ENCODE measurements around the gene BOLA1. TPM values are rescaled to one million over a fixed set of nuclear protein-coding genes. Genes with fewer than 3 reads are reported as not detected.

BOLA1 gene
- total and polyA plus RNA-seq, 11 donors = 12.5 to 40.7 (median 15.4) TPM

GRCh38 chr1:149927056-149927562 lies 27.7 kb downstream of the BOLA1 start:
- Histone ChIP-seq H3K4me1 (peaks cover 5 to 43% (median 29%) of the 10 kb centered on the region in 12 donors), H3K27ac (peak overlapping the region; percentile 91 to 99 (median 96)), H3K27me3 (no peaks in the 10 kb centered on the region), H3K36me3 (peaks cover 0 to 75% (median 54%) of the 10 kb centered on the region in 9 donors), H3K9me3 (no peaks in the 10 kb centered on the region), H3K4me3 (peak overlapping the region; percentile 69 to 98 (median 92))
- ATAC-seq (no peak), DNase-seq (no peak)
- WGBS, 4 donors = 2 to 4% (median 3%) methylated on average over 10 of the region's 10 CpGs
- intact Hi-C loops (cut with DNase I) = loop anchor here in 3 of 10 donors (1.0 to 2.0 kb wide), 2 partner anchors 28 to 38 kb away; partner anchors contain the start of gene BOLA1 (in 1 of the 3)
- TF ChIP-seq POLR2A (IDR thresholded peaks at IDR 0.05) = no peak
- no peak for TF ChIP-seq CTCF (IDR thresholded peaks at IDR 0.05)

GRCh38 chr1:149927563-149928400 lies 28.4 kb downstream of the BOLA1 start, which contains the start of gene SF3B4:
TSS of gene SF3B4 (minus strand) at chr1:149927803. CDS start at chr1:149927759, 44 bp downstream.
- Histone ChIP-seq H3K27ac (peak within 1 kb of the TSS; percentile 91 to 99 (median 96)), H3K36me3 (peaks cover 0 to 73% (median 47%) of the 10 kb centered on the region in 9 donors), H3K9me3 (no peaks in the 10 kb centered on the region), H3K27me3 (no peaks in the 10 kb centered on the region), H3K4me3 (peak within 1 kb of the TSS; percentile 69 to 98 (median 92)), H3K4me1 (peaks cover 5 to 43% (median 29%) of the 10 kb centered on the region in 12 donors)
- intact Hi-C loops (cut with DNase I) = loop anchor here in 5 of 10 donors (1.0 to 2.0 kb wide), 2 partner anchors 28 to 39 kb away; partner anchors contain the start of gene BOLA1 (in 1 of the 5)
- peak; percentile 96 to 98 (median 97) for DNase-seq
- TF ChIP-seq POLR2A (IDR thresholded peaks at IDR 0.05) (peak in 1 of 2 donors; percentile 96), CTCF (IDR thresholded peaks at IDR 0.05) (peak in 2 of 12 donors; percentile 9 to 11)
- ATAC-seq = peak; percentile 98 to 99 (median 98)
- 0% methylated on average over 41 to 47 of the region's 47 CpGs for WGBS, 4 donors

- peaks cover 5 to 43% (median 29%) of the 10 kb centered on the region in 12 donors for H3K4me1 ChIP-seq
- H3K36me3 ChIP-seq = peaks cover 0 to 70% (median 41%) of the 10 kb centered on the region in 9 donors
- 0 to 10% (median 5%) methylated on average over 1 of the region's 1 CpG for WGBS, 4 donors
- H3K27me3 ChIP-seq = no peaks in the 10 kb centered on the region
- peak overlapping the region; percentile 69 to 98 (median 92) for H3K4me3 ChIP-seq
- H3K9me3 ChIP-seq = no peaks in the 10 kb centered on the region
- DNase-seq = no peak
- intact Hi-C loops (cut with DNase I) = loop anchor here in 2 of 10 donors (2.0 kb wide), 1 partner anchor 40 kb away; no protein-coding TSS in a partner anchor
- TF ChIP-seq POLR2A (IDR thresholded peaks at IDR 0.05) (no peak), CTCF (IDR thresholded peaks at IDR 0.05) (no peak)
- ATAC-seq = no peak
- H3K27ac ChIP-seq = peak overlapping the region; percentile 91 to 99 (median 96)
These were observed 29.0 kb downstream of the BOLA1 start for GRCh38 chr1:149928401-149928724.

GRCh38 chr1:149929856-149930255 lies 30.5 kb downstream of the BOLA1 start:
- no peaks in the 10 kb centered on the region for H3K27me3 ChIP-seq
- H3K27ac ChIP-seq = peak overlapping the region in 2 of 12 donors; percentile 15 to 96
- ATAC-seq (no peak), DNase-seq (no peak)
- TF ChIP-seq CTCF (IDR thresholded peaks at IDR 0.05) (no peak), POLR2A (IDR thresholded peaks at IDR 0.05) (no peak)
- peaks cover 5 to 43% (median 28%) of the 10 kb centered on the region in 12 donors for H3K4me1 ChIP-seq
- peaks cover 0 to 59% (median 26%) of the 10 kb centered on the region in 9 donors for H3K36me3 ChIP-seq
- 89 to 100% (median 93%) methylated on average over 2 of the region's 2 CpGs for WGBS, 4 donors
- intact Hi-C loops (cut with DNase I) = loop anchor here in 2 of 10 donors (2.0 kb wide), 1 partner anchor 41 kb away; no protein-coding TSS in a partner anchor
- no peaks in the 10 kb centered on the region for H3K9me3 ChIP-seq
- no peak overlapping the region for H3K4me3 ChIP-seq
